ENCODE measurements around the gene CAND1.

Gene CAND1

DNA sequence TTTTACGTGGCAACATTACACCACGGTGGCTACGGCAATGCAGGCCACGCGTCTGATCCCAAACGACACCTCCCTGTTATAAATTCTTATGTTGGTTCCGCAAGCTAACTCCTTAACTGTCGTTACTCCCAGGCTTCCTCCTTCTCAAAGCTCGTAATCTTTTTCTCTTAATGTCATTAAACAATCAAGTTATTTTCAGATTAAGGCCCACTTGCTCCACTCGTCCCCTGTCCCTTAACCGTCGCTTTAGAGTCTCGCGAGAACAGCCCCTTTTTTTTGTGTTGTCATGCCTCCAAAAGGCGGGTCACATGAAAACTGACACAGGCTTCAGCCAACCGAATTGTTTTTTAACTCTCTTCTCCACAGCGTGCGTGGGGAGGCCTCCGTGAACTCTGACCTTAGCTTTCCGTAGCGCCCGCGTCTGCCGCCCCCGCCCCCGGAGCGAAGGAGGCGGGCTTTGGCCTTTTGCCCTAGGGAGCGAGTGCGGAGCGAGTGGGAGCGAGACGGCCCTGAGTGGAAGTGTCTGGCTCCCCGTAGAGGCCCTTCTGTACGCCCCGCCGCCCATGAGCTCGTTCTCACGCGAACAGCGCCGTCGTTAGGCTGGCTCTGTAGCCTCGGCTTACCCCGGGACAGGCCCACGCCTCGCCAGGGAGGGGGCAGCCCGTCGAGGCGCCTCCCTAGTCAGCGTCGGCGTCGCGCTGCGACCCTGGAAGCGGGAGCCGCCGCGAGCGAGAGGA, at the start of gene CAND1:
CAND1 (plus strand) TSS at position 463 of the 737 bp plus-strand sequence. CDS start 360 bp downstream, outside the sequence.
- in situ Hi-C loops (cut with MboI; ENCODE audit: low sequenced_read_pairs) = no loop called here

- in situ Hi-C loops (cut with MboI; ENCODE audit: low sequenced_read_pairs) = no loop called here
Measured at GRCh38 chr12:67220065-67220464, 49.1 kb upstream of the CAND1 start.

- in situ Hi-C loops (cut with MboI; ENCODE audit: low sequenced_read_pairs) = no loop called here
Measured at GRCh38 chr12:67222302-67222701, 46.9 kb upstream of the CAND1 start.

GRCh38 chr12:67223225-67223624, 45.9 kb upstream of the CAND1 start:
- in situ Hi-C loops (cut with MboI; ENCODE audit: low sequenced_read_pairs) = no loop called here

- in situ Hi-C loops (cut with MboI; ENCODE audit: low sequenced_read_pairs) = no loop called here
Measured at GRCh38 chr12:67237231-67237630, 31.9 kb upstream of the CAND1 start.

DNA sequence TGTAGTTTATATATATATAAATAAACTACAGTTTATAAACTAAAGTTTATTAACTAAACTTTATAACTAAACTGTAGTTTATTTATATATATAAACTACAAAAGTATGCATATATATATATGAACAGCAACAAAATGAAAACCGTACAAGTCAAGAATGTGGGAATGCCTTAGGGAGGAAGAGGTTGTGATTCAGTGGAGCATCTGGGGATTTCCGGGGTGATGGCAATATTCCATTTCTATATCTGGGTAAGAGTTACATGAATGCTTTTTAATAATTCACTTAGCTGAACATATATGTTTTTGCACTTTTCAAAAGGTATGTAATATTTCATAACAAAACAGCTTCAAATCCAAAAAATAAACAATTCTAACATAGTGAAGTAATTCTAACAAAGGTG, 30.1 kb upstream of the CAND1 start:
- in situ Hi-C loops (cut with MboI; ENCODE audit: low sequenced_read_pairs) = no loop called here

DNA sequence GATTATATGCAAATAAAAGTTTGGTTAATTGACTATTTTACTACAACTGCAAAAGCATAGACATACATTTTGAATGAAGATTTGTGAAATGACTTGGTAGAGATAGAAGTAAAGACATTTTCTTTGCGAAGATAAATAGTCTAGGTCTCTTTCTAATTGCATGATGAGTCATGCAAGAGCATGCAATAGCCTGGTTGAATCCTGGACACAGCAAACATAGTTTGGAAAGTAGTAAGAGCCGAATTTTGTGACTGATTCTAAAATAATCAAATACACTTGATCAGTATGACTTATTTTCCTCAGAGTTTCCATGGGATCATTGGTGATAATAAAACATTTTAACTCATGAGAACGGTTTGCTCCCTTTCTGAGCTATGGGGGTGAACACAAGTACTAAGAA, 27.7 kb upstream of the CAND1 start:
- in situ Hi-C loops (cut with MboI; ENCODE audit: low sequenced_read_pairs) = no loop called here

DNA sequence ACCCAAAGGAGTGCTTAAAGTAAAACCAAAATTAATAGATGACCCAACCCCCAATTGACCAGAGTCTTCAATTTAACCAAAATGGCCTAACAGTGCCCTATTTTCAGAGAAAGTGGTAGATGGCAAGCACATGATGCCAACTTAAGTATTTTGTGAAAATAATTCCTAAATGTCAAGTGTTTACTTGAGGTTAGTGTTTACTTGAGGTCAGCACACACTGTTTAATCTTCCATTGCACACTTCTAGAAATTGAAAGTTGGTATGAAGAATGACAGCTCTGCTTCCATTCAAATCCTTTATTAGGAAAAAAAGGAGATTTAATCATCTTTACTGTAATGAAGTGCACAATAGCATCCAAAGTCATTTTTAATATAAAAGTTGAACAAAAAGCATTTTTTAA, 25.9 kb upstream of the CAND1 start:
- in situ Hi-C loops (cut with MboI; ENCODE audit: low sequenced_read_pairs) = no loop called here

DNA sequence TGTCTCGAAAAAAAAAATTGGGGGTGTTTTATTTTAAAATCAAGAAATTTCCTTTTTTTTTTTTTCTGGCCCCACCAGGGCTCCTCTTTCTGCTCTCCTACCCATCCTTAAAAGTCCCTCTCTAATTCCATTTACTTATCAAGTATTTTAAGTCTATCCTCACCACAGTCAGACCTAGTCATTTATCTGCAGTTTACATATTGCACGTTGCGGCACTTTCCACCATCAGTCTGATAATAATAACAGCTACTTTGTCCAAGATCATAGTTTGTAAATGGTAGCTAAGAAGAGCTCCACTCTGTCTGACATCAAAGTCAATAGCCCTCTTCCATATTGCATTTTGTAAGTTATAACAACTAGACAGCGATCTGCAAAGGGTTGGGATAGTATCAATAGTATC, 23.6 kb upstream of the CAND1 start:
- in situ Hi-C loops (cut with MboI; ENCODE audit: low sequenced_read_pairs) = no loop called here

DNA sequence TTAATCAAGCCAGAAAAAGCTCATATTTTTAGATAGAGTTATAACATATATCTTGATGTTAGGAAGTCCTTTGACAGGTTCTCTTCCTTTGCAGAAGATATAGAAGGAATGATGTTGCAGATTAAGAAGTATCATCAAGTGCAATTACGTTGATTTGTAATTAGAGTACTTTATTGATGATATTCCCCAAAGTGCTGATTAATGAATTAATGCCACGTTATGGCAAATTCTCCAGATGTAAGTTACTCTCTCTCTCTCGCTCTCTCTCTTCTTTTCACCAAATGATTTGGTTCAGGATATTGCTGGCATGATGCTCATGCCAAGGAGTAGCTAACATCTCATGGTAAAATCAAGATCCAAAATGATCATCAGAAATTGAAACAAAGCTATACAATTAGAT, 18.1 kb upstream of the CAND1 start:
- in situ Hi-C loops (cut with MboI; ENCODE audit: low sequenced_read_pairs) = no loop called here

DNA sequence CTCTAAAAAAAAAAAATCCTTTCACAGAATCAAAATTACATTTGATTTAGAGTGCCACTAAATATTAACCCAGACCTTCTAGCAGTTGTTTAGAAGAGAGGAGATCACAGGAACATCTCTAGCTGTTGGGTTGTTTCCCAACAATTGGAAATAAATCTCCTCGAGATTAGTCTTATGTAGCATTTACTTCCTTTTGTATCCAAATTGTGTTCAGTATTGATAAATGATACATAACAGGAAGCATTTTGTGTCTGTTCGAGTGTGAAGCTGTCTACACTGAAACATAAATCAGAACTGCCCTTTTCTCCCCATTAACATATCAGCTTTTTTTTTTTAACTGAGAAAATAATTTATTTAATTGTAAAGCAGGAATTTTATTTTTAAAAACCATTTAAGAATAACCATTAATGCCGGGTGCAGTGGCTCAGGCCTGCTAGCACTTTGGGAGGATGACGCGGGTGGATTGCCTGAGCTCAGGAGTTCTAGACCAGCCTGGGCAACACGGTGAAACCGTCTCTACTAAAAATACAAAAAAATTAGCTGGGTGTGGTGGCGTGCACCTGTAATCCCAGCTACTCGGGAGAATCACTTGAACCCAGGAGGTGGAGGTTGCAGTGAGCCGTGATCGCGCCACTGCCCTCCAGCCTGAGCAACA, 14.7 kb upstream of the CAND1 start:
- in situ Hi-C loops (cut with MboI; ENCODE audit: low sequenced_read_pairs) = no loop called here

GRCh38 chr12:67256649-67257048, 12.5 kb upstream of the CAND1 start:
- in situ Hi-C loops (cut with MboI; ENCODE audit: low sequenced_read_pairs) = no loop called here

GRCh38 chr12:67263471-67263870, 5.7 kb upstream of the CAND1 start:
- in situ Hi-C loops (cut with MboI; ENCODE audit: low sequenced_read_pairs) = no loop called here

GRCh38 chr12:67268335-67268895, 743 bp upstream of the CAND1 start:
- in situ Hi-C loops (cut with MboI; ENCODE audit: low sequenced_read_pairs) = no loop called here

DNA sequence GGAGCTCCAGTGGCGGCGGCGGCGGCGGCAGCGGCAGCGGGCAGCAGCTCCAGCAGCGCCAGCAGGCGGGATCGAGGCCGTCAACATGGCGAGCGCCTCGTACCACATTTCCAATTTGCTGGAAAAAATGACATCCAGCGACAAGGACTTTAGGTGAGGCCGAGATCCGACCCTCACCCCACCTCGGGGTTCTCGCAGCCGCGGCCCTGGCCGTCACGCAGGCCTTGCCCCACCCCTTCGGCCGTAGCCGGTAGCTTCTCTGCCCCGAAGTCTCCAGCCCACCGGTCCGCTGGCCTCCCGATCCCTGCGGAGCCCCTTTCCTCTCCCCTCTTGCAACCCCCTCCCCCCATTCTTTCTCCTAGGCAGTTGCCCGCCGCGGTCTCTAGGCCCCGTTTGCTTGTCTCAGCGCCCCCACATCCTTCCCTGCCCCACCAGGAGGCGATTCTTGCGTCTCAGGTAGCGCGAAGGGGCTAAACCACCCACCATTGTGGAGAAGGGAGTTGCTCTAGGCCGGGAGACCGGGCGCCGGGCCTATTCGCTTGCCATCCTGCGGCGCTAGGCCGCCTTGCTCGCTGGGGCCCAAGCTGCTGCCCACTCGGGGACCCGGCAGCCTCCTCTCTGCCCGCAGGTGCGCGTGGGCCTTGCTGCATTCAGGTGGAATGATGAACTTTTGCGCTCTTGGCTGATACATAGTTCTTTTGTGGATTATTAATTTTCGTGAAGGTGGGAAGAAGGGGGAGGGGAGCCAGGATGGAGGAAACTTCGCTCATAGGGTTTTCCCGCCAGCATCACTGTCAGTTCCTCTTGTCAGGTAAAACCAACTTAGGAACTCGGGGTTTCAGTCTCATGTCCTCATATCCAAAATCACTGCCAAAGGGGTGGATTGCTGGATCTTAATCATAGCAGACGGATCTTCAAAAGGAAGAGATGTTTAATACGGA, 745 bp downstream of the CAND1 start:
- in situ Hi-C loops (cut with MboI; ENCODE audit: low sequenced_read_pairs) = no loop called here

GRCh38 chr12:67270622-67271021, 1.5 kb downstream of the CAND1 start:
- in situ Hi-C loops (cut with MboI; ENCODE audit: low sequenced_read_pairs) = no loop called here

DNA sequence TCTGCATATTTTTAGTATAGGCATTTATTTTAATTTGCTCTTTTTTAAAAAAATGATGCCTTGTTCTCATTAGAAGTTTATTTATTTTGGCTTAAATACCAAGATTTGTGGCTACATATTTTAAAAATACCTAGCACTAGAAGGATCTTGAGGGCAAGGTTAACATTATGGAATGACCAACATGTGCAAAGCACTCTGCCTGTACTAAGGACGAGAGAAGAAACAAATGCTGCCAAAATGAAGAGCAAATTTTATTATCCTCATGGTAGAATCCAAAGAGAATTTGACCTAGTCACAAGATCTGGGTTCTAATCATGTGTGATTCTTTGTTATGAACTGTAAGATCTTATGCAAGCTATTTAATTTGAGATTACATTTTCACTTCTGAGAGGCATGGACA, 2.8 kb downstream of the CAND1 start:
- in situ Hi-C loops (cut with MboI; ENCODE audit: low sequenced_read_pairs) = no loop called here

GRCh38 chr12:67274186-67274585, 5.0 kb downstream of the CAND1 start:
- in situ Hi-C loops (cut with MboI; ENCODE audit: low sequenced_read_pairs) = no loop called here

DNA sequence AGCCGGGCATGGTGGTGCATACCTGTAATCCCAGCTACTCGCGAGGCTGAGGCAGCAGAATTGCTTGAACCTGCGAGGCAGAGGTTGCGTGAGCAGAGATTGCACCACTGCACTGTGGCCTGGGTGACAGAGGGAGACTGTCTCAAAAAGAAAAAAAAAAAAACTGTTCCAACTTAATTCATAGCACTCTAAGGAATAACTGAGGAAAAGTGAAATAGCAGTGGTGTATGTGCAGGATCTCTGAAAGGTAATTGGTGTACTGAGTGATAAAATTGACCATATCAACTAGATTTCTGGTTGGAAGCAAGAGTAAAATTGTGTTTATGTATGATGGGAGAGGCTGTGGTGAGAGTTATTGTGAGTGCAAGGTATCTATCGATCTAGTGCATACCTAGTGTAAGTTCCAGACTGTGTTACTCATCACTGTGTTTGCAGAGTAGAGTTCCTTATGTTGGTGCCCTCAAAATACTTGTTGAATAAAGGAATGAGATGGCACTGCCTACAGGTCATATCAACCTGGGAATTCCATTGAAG, 6.3 kb downstream of the CAND1 start:
- in situ Hi-C loops (cut with MboI; ENCODE audit: low sequenced_read_pairs) = no loop called here

- in situ Hi-C loops (cut with MboI; ENCODE audit: low sequenced_read_pairs) = no loop called here
Measured at GRCh38 chr12:67276421-67276820, 7.3 kb downstream of the CAND1 start.

- in situ Hi-C loops (cut with MboI; ENCODE audit: low sequenced_read_pairs) = no loop called here
Measured at GRCh38 chr12:67279637-67280036, 10.5 kb downstream of the CAND1 start.
